GM18520 (cell line): ENCODE data around the gene SNRPA.
"Not testable (repeated sequence)": the region's sequence is repeated elsewhere in the genome, so short reads cannot be mapped to it uniquely, and the experiment has no call there.

Source experiments
- ATAC-seq: cut with Tn5 transposase; IDR thresholded peaks from one replicate; pipeline ENCODE4 v1.9.1; 2021; ENCODE audit not compliant: unreplicated experiment

The SNRPA gene

DNA sequence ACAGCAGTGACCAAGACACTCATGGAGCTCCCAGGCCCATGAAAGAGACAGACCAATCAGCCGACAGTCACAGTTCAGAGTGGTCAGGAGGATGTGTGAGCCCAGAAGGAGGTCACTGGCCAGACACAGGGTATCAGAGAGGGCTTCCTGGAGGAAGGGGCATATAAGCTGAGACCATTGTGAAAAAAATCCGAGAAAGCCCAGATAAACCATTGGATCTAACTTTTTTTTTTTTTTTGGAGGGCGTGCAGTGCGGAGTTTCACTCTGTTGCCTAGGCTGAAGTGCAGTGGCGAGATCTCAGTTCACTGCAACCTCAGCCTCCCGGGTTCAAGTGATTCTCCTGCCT is 29.9 kb upstream of the SNRPA start:
- ATAC-seq: no peak

DNA sequence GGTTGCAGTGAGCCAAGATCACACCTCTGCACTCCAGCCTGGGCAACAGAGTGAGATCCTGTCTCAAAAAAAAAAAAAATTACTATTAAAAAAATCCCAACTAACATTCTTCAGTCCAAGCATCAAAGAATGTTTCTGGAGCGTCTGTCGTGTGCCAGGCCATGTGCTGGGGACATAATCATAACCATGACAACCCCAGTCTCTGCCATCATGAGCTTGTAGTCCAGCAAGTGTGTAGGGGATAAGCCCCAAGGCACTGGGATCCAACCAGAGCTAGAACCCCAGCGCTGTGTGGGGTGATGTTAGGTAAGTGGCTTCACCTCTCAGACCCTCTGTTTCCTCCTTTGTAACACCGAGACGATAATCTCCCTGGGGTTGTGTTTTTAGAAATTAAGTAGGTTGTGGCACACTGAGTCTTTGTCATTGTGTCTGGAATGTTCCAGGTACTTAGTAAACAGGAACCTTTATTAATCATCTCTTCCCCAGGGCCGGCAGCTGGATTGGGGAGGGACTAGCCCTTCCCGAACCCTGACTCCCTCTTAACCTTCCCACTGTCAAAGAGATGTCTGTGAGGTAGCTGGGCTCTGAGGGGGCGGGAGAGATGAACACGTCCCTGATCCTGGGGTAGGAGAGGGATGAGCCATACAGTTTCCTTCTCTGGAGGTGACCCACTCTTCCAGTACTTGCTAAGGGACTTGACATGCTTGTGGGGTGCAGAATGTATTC is 28.9 kb upstream of the SNRPA start:
- ATAC-seq: no peak

DNA sequence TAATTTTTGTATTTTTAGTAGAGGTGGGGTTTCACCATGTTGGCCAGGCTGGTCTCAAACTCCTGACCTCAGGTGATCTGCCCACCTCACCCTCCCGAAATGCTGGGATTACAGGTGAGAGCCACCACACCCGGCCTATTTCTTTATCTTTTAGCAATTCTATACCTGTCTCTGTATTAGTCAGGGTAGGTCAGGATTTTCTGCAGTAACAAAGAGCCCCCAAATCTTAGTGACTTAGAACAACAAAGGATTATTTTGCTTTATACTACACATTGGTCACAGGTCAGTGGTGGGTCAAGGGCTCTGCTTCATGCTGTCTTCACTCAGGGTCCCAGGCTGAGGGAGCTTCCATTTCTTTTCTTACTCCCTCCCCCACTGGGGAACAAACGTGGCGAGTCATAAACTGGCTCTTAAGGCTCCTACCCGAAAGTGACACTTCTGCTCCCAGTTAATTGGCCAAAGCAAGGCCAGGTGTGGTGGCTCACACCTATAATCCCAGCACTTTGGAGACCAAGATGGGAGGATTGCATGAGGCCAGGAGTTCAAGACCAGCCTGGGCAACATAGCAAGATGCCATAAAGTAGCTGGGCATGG is 27.2 kb upstream of the SNRPA start:
- ATAC-seq: no peak

DNA sequence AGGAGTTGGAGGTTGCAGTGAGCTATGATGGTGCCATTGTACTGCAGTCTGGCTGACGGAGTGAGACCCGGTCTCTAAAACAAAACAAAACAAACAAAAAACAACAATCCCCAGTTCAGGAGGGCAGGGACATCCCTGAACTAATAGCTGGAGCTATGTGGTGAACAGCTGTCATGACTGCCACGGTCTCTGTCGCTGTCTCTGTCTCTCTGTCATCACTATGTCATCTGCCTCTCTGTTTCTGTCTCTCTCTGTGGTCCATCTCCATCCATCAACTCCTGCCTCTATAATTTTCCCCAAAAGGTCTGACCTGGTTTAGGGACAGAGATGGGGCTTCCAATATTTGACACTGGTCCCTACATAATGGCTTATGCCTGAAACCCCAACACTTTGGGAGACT is 26.7 kb upstream of the SNRPA start:
- no peak for ATAC-seq

DNA sequence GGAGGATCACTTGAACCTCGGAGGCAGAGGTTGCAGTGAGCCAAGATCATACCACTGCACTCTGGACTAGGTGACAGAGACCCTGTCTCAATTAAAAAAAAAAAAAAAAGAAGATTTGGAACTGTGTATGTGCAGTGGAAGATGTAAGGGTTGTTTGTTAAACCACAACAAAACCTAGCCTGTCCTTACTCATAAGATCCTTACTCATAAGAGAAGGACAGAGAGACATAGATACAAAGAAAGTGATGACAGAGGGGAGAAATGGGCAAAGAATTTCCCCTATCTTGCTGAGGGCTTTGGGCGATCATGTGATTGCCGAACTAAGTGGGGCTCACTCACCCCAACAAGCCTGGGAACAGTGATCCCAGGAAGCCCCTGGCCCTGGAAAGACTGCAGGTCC is 26.1 kb upstream of the SNRPA start:
- no peak for ATAC-seq

DNA sequence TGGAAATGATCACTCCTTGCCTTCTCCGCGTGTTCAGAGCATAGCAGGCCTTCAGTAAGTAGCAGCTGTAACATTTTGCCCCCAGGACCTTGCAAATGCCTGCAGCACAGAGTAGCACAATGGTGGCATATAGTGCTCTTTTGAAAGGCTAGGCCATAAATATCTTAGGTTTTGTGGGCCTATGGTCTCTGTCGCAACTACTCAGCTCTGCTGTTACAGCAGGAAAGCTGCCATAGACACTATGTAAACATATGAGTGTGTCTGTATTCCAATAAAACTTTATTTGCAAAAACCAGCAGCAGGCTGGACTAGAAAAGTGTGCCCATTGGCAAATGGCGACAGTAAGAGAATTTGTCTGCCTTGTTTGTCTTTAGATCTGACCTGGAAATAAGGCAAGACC is 24.7 kb upstream of the SNRPA start:
- no peak for ATAC-seq

DNA sequence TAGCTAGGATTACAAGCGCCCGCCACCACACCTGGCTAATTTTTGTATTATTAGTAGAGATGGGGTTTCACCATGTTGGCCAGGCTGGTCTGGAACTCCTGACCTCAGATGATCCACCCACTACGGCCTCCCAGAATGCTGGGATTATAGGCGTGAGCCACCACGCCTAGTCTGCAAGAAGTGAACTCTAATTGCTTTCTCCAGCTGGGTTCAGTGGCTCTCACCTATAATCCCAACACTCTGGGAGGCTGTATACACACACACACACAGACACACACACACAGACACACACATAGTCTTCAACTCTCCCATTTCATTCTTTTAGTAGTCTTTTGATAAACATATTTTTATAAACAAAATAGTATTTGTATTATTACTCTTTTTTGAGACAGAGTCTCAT is 20.9 kb upstream of the SNRPA start:
- ATAC-seq: not testable (repeated sequence)

DNA sequence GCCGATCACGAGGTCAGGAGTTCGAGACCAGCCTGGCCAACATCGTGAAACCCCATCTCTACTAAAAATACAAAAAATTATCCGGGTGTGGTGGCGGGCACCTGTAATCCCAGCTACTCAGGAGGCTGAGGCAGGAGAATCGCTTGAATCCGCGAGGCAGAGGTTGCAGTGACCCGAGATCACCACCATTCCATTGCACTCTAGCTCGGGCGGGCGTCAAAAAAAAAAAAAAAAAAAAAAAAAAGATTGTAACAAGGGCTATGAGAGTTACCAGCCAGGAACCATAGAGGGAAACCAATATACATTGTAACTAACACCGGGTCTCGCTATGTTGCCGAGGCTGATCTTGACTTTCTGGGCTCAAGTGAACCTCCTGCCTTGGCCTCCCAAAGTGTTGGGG is 18.7 kb upstream of the SNRPA start:
- not testable (repeated sequence) for ATAC-seq

DNA sequence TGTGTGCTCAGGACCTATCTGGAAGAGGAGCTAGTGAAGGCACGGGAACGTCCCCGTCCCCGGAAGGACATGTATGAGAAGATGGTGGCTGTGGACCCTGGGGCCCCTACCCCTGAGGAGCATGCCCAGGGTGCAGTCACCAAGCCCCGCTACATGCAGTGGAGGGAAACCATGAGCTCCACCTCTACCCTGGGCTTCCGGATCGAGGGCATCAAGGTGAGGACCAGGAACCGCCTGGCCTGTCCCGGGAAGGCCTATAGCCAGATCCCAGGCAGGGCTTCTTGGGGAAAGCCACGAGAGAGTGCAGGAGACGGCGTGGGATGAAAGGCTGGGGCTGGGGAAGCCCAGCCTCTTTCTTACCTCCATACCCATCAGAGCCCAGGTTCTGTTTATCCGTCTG is 17.9 kb upstream of the SNRPA start:
- ATAC-seq: no peak

DNA sequence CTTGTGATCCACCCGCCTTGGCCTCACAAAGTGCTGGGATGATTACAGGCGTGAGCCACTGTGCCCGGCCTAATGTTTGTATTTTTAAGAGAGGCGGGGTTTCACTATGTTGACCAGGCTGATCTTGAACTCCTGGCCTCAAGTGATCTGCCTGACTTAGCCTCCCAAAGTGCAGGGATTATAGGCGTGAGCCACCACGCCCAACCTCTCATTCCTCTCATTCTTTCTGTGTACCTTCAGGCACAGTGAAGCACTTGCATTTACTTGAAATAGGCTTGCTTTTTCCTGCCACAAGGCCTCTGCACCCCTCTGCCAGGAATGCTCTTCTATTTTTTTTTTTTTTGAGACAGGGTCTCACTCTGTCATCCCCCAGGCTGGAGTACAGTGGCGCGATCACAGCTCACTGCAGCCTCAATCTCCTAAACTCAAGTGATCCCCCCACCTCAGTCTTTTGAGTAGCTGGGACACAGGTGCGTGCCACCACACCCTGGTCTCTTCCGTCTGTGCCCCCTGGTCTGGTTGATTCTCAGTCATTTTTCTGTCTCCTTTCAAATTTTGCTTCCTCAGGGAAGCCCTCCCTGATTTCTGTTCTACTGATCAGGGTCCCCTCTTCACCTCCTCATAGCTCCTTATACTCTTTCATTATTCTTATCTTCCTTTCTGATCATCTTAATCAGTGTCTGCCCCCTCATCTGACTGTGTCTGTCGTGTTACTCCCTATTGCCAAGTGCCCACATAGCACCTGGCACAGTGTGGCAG is 15.8 kb upstream of the SNRPA start:
- no peak for ATAC-seq

DNA sequence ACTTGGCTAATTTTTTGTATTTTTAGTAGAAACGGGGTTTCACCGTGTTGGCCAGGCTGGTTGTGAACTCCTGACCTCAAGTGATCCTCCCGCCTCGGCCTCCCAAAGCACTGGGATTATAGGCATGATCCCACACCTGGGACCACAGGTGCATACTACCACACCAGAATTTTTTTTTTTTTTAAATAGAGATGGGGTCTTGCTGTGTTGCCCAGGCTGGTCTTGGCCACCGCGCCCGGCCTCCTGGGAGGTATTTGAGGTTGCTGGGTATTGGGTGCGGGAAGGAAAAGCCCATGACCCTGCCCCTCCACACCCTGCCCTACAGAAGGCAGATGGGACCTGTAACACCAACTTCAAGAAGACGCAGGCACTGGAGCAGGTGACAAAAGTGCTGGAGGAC is 14.3 kb upstream of the SNRPA start:
- ATAC-seq: no peak

DNA sequence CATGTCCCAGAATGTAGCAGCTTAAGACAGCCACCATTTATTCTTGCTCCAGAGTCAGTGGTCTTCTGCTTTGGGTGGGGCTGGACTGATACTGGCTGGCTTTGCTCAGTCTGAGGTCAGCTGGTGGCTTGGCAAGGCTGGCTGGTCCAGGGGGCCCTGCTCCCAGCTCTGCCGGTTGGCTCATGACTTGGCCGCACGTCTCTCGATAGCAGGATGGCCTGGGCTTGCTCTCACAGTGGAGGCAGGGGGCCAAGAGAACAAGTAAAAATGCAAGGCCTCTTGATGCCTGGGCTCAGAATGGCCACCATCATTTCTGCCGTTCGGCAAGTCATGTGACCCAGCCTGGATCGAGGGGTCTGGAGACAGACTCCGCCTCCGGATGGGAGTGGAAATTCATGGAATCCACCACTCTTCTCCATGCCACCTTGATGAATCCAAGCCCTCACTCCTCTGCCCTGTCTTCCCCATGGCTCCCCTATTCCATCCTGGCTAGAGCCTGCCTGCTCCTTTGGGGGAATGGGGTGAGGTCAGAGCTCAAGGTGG is 13.8 kb upstream of the SNRPA start:
- ATAC-seq: no peak

DNA sequence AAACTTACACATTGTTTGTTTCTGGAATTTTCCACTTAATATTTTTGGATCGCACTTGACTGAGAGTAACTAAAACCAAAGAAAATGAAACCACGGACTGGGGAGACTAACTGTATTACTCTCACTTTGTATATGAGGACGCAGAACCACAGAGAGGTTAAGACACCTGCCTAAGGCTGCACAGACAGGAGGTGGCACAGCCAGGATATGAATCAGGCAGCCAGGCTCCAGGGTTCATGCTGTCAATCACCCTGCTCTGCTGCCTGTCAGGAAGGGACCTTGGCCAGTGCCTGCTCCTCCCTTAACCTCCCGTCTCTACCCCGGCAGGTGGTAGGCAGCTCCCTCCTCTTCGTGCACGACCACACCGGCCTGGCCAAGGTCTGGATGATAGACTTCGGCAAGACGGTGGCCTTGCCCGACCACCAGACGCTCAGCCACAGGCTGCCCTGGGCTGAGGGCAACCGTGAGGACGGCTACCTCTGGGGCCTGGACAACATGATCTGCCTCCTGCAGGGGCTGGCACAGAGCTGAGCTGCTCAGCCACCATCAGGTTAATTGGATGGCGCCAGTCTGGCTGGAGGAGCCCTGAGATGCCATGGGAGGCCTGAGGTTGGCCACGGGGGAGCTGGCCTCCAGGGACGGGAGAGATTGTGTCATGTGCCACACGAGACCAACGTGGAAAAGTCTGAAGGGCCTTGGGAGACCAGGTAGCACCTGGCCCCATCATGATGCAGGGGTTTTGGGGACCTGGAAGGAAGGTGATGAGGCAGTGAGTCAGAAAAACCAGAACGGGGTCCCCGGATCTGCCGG is 11.8 kb upstream of the SNRPA start:
- no peak for ATAC-seq

DNA sequence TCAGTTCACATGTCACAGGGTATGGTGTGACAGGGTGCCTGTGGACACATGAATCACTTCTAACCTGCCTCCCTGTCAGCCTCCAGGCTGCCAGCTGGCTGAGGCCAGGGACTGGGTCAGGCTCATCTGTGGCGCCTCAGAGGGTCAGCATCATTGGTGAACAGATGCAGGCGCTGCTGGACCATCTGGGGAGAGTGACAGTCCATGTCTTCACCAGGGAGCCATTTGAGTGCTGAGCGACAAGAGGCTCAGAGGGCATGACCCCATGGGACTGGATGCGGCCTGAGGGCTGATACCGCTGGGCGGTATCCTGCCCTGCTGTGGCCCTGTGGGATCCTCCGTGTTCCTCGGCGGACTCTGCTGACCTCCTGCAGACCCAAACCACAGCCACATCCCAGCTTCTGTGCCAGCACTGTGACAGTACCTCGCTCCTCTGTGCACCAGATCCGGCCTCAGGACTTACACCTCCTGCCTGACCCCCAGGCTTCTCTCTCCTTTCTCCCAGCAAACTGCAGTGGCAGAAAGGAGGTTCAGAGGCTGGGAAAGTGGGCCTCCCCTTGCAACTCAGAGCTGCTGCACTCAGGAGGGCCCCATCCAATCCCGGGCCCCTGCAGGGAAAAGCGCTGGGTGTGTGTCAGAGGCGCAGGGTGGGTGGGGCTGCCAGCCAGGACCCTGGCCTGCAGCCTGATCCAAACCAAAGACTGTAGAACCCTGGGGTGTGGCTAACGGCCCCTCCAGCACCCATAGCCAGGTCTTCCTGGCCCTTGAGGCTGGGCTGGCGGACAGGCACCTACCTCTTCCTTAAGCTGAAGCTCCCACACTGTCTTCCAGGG is 10.9 kb upstream of the SNRPA start:
- ATAC-seq: no peak

DNA sequence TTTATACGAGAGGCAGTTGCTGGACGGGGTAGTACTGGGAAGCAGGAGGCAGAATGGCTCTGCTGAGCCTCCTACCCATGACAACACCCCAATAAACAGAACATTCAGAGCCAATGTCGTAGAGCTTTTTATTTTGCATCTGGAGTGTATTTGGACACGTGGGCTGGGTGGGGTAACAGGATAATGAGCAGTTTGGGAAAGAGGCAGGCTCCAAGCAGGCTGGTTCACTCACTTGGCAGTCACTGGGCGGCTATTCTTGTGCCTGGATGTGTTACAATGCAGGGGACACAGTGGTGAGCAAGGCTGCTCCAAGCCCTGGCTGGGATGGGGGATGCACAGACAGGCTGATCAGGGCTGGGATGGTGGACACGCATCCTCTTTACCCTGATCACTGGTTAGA is 10.3 kb upstream of the SNRPA start:
- ATAC-seq: no peak

DNA sequence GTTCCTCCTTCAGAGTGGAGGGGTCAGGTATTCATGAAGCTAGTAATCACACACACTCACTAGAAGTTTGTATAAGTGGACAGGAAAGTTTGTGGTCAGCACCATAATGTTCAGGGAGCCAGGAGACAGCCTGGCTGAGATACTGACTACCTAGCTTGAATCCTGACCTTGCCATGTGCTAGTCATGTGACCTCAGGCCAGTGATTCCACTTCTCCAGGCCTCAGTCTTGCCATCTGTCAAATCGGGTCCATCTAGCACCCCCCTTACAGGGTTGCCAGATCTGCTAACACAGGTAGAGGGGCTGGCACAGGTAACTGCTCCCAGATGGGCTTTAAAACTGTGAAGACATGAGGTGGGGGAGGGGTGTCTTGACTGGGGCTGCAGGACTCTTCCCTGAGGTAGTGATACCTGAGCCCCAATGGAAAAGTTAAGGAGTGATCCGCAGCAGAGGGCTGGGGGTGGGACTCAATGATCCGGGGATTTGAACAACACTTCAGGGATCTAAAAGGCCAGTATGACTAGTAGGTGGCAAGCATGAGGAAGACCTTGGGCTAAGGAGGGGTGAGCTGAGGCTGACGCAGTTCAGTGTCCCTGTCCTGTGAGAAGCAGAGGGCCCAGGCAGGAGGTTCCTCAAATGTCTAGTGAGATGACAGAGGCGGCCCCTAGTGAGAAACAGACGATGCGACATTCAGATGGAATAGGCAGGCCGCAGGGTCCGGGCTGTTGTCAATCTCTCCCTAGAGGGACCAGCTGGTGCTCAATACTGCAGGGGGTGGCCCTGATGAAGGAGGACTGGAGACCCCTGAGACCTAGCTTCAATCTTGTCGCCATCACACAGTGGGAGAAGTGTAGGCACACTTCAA is 9.2 kb upstream of the SNRPA start:
- ATAC-seq: no peak

DNA sequence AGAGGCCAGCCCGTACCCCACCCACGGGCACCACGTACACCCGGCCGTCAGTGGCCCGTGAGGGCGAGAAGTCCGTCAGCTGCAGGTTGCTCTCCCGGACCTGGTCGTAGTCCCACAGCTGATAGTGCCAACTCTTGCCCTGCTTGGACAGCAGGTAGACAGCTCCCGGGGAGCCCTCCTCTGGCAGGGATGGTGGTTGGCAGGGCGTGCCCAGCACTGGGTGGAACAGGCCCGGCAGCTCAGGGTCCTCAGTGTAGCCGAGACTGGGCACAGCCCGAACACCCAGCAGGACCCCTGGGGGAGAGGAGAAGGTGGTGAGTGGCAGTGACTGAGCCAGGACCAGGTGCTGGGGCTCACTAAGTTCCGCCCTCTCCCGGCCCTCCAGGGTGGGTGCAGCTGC is 8.5 kb upstream of the SNRPA start:
- ATAC-seq: no peak

DNA sequence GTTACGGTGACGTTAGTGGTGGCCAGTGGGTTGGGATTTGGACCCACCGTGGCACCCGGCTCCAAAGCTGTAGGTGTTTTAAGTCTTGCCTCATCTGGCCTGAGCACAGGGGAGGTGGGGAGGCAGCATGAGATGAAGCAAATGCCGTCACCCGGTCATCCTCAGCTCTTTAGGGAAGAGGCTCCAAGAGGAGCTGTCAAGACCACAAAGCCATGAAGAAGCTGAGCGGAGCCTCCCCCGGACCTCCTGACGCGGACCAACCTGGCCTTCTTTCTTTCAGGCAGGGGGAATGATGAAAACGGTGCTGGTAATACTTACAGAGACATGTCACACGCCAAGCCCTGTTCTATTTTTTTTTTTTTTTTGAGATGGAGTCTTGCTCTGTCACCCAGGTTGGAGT is 8.1 kb upstream of the SNRPA start:
- ATAC-seq: no peak

DNA sequence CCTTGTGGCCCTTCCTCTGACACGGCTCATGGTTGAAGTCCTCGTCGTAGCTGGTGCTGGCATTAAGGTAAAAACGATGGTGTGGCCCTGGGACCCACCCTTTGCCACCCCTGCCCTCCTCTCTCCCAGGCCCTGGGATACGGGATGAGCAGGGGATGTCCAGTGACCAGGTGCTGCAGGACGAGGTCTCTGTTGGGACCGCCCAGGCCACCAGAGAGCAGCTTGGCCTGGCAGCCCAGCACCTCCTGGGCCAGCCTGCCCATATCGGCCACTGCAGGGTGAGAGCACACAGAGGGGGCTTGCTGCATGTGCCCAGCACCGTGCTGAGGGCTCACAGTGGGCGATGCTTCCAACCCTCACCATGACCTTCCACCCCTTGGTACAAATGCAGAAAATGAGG is 7.1 kb upstream of the SNRPA start:
- no peak for ATAC-seq
